GM18867 (cell line): Measurements from ENCODE around the gene GGCX.

Experiments used
- ATAC-seq: cut with Tn5 transposase; IDR thresholded peaks from one replicate; pipeline ENCODE4 v1.9.1; 2021; ENCODE audit warnings: mild to moderate bottlenecking, moderate library complexity; ENCODE audit not compliant: unreplicated experiment

Gene GGCX

DNA sequence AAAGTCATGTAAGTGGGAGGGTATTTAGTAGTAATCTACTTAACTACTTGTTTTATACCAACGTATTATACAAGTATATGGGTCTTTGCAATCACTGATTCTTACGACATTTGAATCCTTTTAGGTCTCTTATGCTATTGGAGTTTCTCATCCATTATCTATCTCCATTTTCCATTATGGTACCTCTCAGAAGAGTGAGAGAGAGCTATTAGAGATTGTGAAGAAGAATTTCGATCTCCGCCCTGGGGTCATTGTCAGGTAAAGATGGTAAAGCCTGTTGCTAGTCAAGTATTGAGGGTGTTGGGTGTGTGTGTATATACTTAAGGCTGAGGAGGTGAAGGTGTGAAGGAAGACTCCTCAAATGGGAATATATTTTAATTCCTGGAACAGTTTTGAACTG lies 18.5 kb downstream of the GGCX start:
- no peak for ATAC-seq

DNA sequence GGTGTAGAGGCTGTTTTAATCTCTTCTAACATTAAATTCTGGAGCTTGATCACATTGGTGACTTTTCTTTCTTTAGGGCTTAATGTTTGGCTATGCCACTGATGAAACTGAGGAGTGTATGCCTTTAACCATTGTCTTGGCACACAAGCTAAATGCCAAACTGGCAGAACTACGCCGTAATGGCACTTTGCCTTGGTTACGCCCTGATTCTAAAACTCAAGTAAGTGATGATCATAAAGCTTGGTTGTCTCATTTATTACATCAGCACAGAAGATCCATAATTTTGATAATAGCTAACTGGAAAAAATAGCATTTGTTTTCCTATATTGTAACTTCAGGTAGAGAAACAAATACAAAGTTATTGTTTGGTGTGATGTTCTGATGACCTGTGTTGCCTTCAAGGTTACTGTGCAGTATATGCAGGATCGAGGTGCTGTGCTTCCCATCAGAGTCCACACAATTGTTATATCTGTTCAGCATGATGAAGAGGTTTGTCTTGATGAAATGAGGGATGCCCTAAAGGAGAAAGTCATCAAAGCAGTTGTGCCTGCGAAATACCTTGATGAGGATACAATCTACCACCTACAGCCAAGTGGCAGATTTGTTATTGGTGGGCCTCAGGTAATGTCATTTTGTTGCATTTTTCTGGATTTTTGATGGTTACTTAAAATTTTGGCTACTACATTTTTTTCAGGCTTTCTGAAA lies 19.4 kb downstream of the GGCX start:
- ATAC-seq = no peak

DNA sequence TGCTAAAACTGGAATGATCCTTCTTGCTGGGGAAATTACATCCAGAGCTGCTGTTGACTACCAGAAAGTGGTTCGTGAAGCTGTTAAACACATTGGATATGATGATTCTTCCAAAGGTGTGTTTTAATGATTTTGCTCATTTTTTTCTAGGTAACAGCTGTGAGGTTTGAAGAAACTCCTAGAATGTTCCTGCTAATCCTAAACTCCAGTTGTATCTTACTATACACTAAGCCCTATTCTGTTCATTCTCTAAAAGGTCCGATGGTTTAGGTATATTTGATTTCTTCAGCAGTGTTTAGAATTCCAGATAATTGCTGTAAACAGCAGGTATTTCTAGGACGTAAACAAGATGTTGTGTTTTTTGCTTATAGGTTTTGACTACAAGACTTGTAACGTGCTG lies 20.0 kb downstream of the GGCX start:
- ATAC-seq = no peak

DNA sequence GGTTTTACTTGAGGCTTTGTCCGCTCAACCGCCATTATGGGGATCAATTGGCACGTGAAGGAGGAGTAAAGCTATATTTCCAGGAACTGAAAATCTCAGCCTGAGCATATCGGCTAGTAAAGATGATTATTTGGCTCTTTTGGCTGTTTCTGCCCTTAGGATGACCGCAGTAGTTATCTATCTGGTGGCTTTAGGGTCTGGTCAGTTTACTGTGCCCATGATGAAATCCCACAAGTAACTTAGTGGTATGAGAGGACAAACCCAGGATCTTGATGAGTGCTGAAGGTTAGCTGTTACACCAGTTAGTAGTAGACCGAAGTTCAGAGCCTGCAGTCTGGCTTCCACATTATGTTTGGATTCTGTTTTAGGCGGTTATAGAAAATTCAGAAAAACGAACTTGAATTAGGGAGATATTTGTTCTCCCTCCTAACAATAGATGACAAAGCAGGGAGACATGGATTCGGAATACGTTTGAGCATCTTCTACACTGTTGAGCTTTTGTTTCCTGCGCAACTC lies 21.1 kb downstream of the GGCX start:
- ATAC-seq = no peak

DNA sequence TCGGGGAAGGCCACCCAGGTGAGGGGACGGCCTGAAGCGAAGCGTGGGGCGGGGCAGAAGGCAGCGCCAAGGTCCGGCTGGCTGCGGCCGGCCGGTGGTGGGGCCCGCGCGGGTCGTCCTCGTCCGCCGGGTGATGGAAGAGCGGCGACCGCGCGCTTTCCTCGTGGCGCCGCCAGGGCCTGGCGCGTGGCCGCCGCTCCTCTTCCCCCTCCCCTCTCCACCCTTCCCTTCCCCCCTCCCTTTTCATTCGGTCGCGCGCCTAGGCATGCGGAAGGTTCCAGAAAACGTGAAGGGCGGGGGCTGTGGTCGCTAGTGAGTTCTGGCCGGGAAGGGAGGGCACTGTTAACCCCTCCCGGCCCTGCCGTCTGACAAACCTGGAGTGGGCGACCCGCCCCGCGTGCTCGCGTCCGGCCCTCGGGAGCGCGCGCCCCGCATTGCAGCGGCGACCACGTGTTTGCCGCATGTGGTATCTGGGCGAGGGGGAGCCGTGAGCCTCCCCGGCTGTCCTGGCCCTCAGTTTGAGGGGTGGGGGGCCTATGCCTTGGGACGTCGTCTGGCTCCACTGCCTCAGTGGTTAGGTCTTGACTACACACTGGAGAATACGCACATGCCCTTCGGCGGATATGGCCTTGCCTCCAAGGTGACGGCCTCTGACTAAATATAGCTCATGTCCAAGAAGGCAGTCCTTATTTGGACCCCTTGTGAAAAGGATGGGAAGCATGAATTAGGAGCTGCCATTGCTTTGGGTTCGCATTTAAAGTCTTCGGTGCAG lies 21.7 kb downstream of the GGCX start:
- ATAC-seq = peak; percentile 35

DNA sequence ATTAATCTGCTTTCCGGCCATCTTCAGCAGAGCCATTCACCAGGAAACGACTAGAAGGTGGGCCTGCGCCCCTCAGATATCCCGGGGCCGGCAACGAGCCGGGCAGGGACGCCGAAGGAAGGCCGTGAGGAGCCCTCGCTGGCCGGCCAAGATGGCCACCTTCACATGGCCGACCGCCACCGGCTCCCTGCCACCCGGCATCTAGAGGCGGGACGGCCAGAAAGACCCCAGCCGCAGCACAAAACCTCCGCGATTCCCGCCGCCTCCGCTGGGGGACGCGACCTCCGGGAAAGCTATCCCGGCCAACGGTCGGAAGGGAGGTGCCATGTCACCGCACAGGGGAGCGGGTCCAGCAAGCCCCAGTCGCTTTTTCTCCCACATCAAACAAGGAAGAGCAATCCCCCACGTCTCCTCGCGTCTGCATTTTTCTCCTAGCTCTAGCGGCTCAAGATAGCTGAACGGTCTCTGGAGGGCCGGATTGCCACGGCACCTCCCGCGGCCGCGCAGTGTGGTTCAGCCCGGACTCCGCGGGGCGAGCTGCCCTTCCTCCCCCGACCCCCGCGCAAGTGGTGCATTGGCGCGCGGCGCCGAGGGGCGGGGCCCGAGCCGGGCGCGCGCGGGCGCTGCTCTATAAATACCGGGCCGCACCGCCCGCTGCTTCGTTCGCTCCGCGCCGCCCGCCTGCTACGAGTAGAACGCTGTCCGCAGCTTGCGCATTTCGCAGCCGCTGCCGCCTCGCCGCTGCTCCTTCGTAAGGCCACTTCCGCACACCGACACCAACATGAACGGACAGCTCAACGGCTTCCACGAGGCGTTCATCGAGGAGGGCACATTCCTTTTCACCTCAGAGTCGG lies 22.6 kb downstream of the GGCX start, which contains the start of gene MAT2A:
TSS of gene MAT2A (plus strand) at position 662 of the 854 bp plus-strand sequence. CDS start at position 782, 120 bp downstream.
- ATAC-seq = peak; percentile 75

DNA sequence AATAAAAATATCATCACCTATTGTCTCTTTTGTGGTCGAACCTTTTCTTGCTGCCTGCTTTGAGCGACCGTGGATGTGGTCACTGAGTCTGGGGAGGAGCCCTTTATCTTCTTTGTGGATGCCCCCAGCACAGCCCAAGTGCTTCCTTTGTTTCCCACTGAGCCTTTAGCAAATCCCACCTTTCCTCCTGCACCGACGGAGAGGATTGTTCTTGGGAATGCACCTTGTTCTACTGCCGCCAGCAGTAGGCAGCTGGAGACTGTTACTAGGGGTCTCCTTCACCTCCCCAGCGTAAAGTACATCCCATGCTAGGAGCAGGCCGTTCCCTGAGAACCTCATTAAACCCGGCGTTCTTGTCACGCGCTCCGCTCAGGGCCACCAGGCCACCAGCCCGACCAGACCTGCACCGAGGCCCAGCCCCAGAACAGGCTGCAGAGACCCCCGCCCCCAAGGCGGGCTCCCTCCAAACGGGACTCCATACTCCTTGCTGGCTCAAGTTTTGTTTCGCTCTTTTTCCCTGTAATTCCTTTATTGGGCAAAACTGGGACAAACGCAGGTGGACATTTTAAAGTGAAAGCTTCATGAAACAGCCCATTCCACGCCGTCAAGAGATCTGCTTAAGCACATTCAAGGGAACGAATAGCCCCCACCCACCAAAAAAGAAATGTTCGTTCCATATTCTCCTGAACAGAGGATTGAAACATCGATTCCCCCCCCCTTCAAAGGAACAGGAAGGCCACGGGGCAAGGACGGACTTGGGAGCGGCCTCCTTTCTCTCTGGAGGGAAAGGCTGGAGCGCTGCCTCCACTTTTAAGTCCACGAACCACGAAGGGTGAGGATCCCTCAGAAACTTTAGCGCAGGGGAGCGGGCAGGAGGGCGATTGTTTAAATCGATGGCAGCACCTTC lies 23.4 kb downstream of the GGCX start:
- no peak for ATAC-seq

DNA sequence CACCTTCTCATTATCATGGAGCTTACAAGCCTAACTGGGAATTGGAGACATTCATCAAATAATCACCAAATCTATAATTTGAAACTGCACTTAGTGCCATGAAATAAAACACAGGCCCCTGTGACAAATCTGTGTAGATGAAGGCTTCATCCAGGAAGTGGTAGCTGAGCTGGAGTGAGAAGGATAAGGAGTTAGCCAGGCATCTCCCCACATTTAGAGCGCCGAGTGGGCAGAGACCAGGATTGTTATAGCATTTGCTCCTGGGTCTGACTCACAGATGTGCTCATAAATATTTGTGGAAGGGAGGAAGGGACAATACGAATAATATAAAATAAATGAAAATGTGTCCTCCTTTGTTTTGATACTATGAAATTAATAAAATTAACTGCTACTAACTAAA lies 24.8 kb downstream of the GGCX start:
- ATAC-seq = no peak

DNA sequence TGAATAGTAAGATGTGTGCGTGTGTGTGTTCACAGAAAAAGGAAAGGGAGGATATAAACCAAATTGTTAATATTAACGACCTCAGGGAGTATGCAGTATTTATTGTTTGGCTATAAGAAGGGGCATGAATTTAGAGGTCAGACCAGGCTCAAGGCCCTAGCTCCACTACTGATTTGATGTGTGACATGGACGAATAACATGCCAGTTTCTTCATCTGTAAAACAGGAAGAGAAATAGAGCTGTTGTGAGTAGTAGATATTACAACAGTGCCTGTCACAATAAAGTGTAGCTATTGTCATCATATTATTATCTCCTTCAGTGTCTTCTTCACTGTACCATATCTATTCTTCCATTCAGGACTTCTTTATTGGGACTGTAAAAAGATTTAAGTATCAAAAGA lies 26.4 kb downstream of the GGCX start:
- ATAC-seq = no peak

DNA sequence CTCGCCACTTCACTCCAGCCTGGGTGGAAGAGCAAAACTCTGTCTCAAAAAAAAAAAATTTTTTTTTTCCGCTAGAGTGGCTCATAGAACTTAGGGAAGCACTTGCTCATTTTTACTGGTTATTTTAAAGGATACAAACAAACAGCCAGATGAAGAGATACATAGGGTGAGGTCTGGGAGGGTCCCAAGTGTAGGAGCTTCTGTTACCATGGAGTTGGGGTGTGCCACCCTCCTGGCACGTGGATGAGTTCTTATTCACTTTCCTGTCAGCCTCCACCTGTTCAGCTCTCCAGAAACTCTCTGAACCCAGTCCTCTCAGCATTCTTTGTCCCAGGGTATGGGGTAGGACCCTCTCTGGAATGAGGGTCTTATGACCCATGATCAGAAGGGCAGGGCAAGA lies 27.2 kb downstream of the GGCX start:
- ATAC-seq = no peak

DNA sequence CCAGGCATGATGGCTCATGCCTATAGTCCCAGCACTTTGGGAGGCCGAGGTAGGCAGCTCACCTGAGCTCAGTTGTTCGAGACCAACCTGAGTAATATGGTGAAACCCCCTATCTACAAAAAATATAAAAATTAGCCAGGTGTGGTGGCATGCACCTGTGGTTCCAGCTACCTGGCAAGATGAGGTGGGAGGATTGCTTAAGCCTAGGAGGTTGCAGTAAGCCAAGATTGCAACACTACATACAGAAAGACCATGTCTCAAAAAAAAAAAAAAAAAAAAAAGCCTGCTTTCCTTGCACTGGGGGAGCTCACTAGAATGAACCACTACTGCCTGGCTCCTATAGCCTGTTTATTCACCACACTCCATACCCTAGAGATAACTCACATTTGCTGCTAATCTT lies 29.7 kb downstream of the GGCX start:
- no peak for ATAC-seq

DNA sequence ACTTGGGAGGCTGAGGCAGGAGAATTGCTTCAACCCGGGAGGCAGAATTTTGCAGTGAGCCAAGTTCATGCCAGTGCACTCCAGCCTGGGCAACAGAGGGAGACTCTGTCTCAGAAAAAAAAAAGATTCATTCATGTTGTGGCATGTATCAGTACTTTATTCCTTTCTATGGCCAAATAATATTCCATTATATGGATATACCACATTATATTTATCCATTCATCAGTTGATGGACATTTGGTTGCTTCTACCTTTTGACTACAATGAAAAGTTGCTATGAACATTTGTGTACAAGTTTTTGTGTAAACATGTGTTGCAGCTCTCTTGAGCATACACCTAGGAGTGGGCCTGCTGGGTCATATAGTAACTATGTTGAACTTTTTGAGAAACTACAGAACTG lies 31.5 kb downstream of the GGCX start:
- no peak for ATAC-seq

DNA sequence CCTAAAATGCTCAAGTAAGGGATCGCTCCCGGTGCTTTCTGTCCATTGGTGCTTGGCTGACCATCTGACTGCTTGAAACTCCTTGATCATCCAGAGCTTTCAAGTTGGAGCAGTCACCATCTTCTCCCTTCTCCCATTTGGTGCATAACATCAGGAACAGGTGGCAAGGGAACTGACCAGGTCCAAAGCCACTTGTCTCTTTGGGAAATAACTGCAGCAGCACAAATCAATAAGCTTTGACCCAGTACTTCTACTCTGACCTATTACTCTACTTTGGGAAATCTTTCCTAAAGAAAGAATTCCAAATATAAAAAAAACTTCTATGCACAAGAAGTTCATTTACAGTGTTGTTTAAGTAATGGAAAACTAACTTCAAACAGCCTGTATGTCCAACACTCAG lies 32.9 kb downstream of the GGCX start:
- ATAC-seq = no peak

DNA sequence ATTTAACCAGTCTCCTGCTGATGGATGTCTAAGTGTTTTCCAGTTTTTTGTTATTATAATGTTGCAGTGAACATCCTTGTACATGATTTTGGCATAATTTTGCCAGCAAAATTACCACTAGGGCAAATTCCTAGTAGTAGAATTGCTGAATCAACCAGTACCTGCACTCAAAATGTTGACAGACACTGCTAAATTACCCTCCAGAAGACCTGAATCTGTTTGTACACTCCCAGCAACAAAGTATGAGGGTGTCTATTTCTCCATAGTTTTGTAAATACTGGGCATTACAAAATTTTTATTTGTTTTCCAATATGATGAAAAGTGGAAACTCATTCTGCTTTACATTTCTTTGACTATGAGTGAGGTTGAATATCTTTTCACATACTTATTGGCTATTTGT lies 33.5 kb downstream of the GGCX start:
- ATAC-seq = no peak

DNA sequence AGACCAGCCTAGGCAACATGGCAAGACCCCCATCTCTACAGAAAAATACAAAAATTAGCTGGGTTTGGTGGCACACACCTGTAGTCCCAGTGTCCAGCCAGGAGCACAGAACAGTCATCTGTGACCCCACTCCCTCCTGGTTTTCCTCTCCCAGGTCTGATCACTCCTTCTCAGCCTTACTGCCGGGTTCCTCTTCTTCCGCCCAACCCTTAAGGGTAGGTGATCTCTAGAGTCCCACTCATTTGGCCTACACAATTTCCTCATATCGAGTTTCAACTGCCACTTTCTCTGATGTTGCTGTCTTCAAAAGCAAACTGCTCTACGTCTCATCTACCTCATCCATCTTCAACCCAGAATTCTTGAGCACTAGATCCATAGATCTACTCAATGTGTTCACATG lies 35.7 kb downstream of the GGCX start:
- no peak for ATAC-seq

DNA sequence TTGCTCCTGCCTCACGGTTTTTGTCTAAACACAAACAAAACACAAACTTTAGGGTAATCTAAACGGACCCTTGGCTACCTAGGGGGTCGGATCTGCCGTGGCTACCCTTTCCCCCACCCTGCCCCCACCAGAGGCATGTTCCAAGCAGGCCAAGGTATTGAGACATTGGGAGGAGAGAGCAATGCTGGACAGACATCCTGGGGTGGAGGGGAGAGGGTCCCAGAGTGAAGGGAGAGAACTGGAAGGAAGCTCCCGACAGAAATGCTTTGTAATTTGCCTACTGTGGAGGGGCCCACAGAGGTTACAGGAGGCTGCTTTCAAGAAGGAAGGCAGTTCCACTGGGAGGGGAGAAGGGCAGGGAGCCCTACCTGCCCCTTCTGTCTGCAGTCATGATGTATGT lies 36.3 kb downstream of the GGCX start:
- no peak for ATAC-seq

DNA sequence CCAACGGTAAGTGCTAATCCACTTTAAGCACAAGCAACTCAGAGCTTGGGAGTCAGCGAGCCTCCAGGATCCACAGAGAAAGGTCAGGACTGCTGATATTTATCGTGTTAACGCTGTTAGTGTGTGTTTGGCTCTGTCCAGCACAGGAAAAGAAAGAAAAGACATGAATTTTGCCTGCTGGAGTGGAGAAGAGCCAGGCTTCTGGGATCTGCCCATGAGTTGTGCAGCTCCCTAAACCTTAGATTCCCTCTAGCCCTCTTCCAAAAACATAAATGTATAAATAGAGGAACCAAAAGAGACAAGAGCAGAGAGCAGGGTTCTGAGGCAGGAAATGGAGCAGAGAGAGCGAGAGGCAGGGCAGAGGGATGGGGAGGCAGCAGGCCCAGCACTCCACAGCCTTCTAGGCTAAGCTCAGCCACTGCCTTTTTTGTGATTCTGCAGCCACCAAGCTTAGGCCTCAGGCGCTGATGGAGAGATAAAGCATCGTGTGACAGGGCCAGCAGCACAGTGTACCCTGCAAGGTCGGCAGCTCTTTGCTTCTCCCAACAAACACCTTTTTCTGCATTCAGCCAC lies 36.9 kb downstream of the GGCX start:
- ATAC-seq = no peak

DNA sequence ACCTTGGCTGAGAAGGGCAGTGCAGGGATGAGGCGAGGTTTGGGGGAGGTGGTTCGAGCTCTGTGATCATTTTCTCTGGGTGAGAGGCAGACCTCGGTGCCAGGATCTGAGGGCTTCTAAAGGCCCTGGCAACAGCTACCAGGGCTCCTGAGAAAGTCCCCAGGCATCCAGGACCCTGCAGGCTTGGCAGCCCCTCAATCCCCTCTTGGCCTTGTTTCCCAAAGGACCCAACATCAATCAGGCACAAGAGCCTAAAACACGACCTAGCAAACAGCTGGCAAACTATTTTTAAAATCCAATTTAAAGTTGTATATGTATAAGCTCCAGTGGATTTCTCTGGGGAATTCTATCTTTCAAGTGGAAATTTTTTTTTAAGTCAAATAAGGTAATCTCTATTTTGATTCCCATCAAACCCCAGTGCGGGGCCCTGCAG lies 37.4 kb downstream of the GGCX start:
- no peak for ATAC-seq

DNA sequence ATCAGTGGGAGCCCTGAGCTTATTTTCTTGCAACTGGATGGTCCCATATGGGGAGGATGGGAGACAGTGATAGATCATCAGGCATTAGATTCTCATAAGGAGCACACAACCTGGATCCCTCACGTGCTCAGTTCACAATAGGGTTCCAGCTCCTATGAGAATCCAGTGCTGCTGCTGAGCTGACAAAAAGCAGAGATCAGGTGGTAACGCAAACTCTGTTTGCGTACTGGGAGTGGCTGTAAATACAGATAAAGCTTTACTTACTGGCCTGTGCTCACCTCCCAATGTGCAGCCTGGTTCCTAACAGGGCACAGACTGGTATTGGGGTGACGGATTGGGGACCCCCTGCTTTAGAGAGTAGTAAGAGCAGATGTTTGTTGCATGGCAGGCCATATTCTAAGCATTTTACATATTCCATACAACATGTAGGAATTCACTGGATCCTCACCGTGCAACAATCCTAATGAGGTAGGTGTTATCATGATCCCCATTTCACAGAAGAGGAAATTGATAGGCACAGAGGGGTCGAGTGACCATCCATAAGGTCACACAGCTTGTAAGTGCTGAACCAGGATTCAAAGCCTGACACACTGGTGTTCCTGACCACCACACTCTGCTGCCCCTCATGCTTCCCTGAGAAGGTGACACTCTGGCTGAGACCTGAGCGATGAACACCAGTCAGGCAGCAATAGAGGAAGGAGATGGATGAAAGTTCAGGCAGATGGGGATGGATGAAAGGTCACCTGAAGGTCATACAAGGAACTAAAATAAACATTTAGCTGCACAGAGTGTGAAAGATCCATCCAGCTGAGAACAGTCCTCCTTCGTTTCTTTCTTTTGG lies 38.0 kb downstream of the GGCX start:
- no peak for ATAC-seq
